Breast epithelium (tissue), 4 donors: Measurements from ENCODE around the gene RNF126. TPM values are rescaled to one million over a fixed set of nuclear protein-coding genes. Genes with fewer than 3 reads are reported as not detected.
A peak's percentile ranks its signal among the peaks of the same experiment; 100 is the strongest.

Experiments used
- DNase-seq, 2 donors: peaks; one replicate each; pipeline ENCODE4 v3.0.0-alpha.2; 2019; ENCODE audit warnings: low spot score in 2 of 2
- H3K27ac ChIP-seq, 2 donors: fragments of 200-600 bp; sonication (generic) in 1 of 2; one replicate each; pipeline ENCODE4 v1.5.1; 2016 to 2019; ENCODE audit warnings: mild to moderate bottlenecking in 1 of 2
- H3K27me3 ChIP-seq, 2 donors: fragments of 200-600 bp; sonication (generic) in 1 of 2; one replicate each; pipeline versions ENCODE4 v1.5.1 to v1.6.0; 2017 to 2019; ENCODE audit warnings: control low read depth in 1 of 2, mild to moderate bottlenecking in 1 of 2
- H3K36me3 ChIP-seq: fragments of 200-600 bp; one replicate; pipeline ENCODE4 v1.5.1; 2019
- H3K4me1 ChIP-seq, 2 donors: fragments of 200-600 bp; sonication (generic); one replicate each; pipeline ENCODE4 v1.5.1; 2016 to 2019; ENCODE audit warnings: control low read depth in 1 of 2
- H3K4me3 ChIP-seq, 3 donors: fragments of 200-600 bp; sonication (generic); 1 replicate in 2 of 3; 2 replicates in 1 of 3; pipeline ENCODE4 v1.5.1; 2016 to 2019; ENCODE audit warnings: mild to moderate bottlenecking in 3 of 3, moderate library complexity in 2 of 3
- H3K9me3 ChIP-seq, 2 donors: fragments of 200-600 bp; sonication (generic) in 1 of 2; one replicate each; pipeline ENCODE4 v1.5.1; 2016 to 2019; ENCODE audit warnings: control low read depth in 1 of 2
- CTCF ChIP-seq, 3 donors: fragments of 450-650 bp; IDR thresholded peaks; one replicate each; pipeline ENCODE4 v1.5.1; 2016 to 2017; ENCODE audit warnings: antibody characterized with exemption in 3 of 3, mild to moderate bottlenecking in 3 of 3, moderate library complexity in 3 of 3
- POLR2A ChIP-seq: fragments of 450-650 bp; IDR thresholded peaks from one replicate; pipeline ENCODE4 v1.6.1; 2016; ENCODE audit warnings: antibody characterized with exemption, mild to moderate bottlenecking, moderate library complexity
- POLR2AphosphoS5 ChIP-seq, 3 donors: sonication (generic); formaldehyde crosslinking; IDR thresholded peaks; one replicate each; pipeline ENCODE4 v1.6.1; 2017; ENCODE audit warnings: antibody characterized with exemption in 3 of 3
- intact Hi-C: fragments of 100-400 bp; cut with DNase I; formaldehyde crosslinking; loops from one replicate; pipeline ENCODE4 v1.15.1; 2023; ENCODE audit warnings: low total_unique reads
- total RNA-seq, 3 donors: library from RNA; depleted of rRNA; stranded (reverse); fragments of >200 nt; gene quantifications; one replicate each; pipeline ENCODE4 v1.1.0, GENCODE V29; 2016

RNF126 gene
- 10 to 100 TPM; 41.1 to 46.5 (median 46.2) TPM for total RNA-seq

DNA sequence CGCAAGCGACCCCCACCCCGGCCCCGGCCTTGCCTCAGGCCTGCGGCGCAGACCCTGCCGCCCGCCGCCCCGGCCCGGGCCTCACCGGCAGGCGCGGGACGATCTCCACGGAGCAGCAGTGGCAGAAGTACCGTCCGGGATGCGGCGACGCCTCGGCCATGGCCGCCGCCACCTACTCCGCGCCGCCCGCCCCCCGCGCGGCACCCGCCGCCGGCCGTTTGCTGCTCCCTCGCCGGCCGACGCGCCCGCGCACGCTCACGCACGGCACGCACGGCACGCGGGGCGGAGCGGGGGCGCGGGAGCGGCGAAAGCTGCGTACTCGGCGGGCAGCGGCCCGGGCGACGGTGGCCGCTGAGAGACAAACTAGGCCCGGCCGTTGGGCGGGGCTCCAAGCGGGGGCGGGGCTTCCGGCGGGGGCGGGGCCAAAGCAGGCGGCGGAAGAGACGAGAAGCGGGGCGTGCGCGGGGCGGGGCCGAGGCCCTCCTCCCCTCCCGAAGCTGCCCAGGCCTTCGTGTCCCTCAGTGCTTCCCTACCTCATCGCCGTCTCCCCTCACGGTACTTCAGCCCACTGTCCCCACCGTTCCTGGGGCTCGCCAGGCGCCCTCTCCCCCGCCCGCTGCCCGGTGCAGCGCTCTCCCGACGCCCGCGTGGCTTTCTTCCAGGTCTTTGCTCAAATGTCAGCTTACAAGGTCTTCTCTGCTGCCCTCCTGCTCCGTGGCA is at the start of gene RNF126:
Gene RNF126 (minus strand): TSS at position 253 of the 720 bp plus-strand sequence. CDS start 93 bp downstream, at position 160.
- intact Hi-C loops, result loop anchor here (5.0 kb wide), 1 partner anchor 64 kb away; no protein-coding TSS in a partner anchor
- peak; percentile 91 to 97 for DNase-seq
- Histone ChIP-seq H3K9me3 (no peaks in the 10 kb centered on the region), H3K36me3 (no peaks in the 10 kb centered on the region), H3K27ac (peak within 1 kb of the TSS; percentile 89 to 97), H3K27me3 (no peaks in the 10 kb centered on the region), H3K4me1 (peaks cover 18 to 30% of the 10 kb centered on the region in 2 donors), H3K4me3 (peak within 1 kb of the TSS; percentile 81 to 90 (median 83))
- peak; percentile 37 to 45 (median 39) for TF ChIP-seq POLR2AphosphoS5 (IDR thresholded peaks at IDR 0.05)
- TF ChIP-seq POLR2A, result no peak

GRCh38 chr19:711254-711653 is 48.2 kb upstream of the RNF126 start:
- no peak for TF ChIP-seq POLR2A
- TF ChIP-seq CTCF (IDR thresholded peaks at IDR 0.05), result no peak
- peak overlapping the region in 1 of 3 donors; percentile 98 for H3K4me3 ChIP-seq
- no peaks in the 10 kb centered on the region for H3K36me3 ChIP-seq
- no peaks in the 10 kb centered on the region for H3K27me3 ChIP-seq
- H3K4me1 ChIP-seq, result peaks cover 0 to 5% of the 10 kb centered on the region in 2 donors
- H3K27ac ChIP-seq, result peak overlapping the region in 1 of 2 donors; percentile 94
- intact Hi-C loops, result no loop called here
- no peak for DNase-seq
- peaks cover 0 to 4% of the 10 kb centered on the region in 2 donors for H3K9me3 ChIP-seq

DNA sequence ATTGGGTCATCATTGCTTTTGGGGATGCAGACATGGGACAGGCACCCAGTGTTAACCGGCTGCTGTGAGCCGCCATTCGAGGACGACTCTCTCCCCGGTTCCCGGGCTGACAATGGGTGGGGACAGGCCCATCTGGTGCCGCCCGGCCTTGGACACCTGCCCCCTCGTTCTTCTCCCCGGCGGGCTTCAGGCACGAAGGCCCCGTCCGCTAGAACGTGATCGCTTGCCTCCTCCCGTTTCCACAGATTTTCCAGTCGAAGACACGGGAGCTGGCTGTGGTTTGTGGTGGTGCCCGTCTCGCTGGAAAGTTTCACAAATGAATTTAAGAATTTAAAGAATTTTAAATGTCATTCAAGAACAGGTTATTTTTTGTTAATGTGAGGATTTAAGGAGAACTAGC is 47.8 kb upstream of the RNF126 start:
- TF ChIP-seq POLR2A (no peak), CTCF (IDR thresholded peaks at IDR 0.05) (no peak), POLR2AphosphoS5 (IDR thresholded peaks at IDR 0.05) (no peak)
- intact Hi-C loops, result no loop called here
- Histone ChIP-seq H3K4me3 (peak overlapping the region; percentile 82 to 98 (median 84)), H3K9me3 (peaks cover 0 to 4% of the 10 kb centered on the region in 2 donors), H3K27ac (peak overlapping the region; percentile 73 to 94), H3K36me3 (no peaks in the 10 kb centered on the region), H3K27me3 (no peaks in the 10 kb centered on the region), H3K4me1 (peaks cover 0 to 5% of the 10 kb centered on the region in 2 donors)
- DNase-seq, result no peak

DNA sequence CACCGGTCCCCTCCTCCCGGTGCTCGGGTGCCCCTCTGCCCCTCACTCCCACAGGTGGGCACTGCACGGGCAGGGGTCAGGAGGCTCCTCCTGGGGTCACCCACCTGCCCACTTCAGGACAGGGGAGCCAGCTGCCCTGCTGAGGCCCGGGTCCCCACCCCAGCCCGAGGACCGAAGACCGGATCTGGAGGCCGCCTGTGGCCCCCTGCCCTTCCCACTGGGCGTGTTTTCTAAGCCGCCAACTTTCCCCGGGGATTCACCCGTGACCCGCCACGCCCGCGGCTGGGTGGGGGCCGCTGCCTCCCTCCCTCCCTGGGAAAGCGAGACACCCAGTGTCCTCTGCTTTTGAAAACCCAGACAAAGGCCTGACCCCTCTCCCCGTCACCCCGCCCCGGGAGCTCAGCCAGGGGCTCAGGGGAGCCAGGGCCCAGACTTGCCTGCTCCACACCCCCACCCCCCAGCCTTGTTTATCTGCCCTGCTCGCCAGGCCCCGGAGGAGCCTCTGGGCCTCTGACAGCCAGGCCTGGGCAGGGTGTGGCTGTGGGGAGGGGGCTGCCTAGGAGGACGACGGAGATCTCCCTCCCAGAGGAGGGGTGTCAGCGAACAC is 47.1 kb upstream of the RNF126 start:
- TF ChIP-seq POLR2A (no peak), POLR2AphosphoS5 (IDR thresholded peaks at IDR 0.05) (no peak), CTCF (IDR thresholded peaks at IDR 0.05) (no peak)
- H3K9me3 ChIP-seq, result no peaks in the 10 kb centered on the region
- H3K27ac ChIP-seq, result peak overlapping the region; percentile 73 to 94
- no peaks in the 10 kb centered on the region for H3K36me3 ChIP-seq
- DNase-seq, result no peak
- H3K4me1 ChIP-seq, result peaks cover 0 to 5% of the 10 kb centered on the region in 2 donors
- H3K27me3 ChIP-seq, result no peaks in the 10 kb centered on the region
- intact Hi-C loops, result no loop called here
- peak overlapping the region; percentile 82 to 98 (median 84) for H3K4me3 ChIP-seq

DNA sequence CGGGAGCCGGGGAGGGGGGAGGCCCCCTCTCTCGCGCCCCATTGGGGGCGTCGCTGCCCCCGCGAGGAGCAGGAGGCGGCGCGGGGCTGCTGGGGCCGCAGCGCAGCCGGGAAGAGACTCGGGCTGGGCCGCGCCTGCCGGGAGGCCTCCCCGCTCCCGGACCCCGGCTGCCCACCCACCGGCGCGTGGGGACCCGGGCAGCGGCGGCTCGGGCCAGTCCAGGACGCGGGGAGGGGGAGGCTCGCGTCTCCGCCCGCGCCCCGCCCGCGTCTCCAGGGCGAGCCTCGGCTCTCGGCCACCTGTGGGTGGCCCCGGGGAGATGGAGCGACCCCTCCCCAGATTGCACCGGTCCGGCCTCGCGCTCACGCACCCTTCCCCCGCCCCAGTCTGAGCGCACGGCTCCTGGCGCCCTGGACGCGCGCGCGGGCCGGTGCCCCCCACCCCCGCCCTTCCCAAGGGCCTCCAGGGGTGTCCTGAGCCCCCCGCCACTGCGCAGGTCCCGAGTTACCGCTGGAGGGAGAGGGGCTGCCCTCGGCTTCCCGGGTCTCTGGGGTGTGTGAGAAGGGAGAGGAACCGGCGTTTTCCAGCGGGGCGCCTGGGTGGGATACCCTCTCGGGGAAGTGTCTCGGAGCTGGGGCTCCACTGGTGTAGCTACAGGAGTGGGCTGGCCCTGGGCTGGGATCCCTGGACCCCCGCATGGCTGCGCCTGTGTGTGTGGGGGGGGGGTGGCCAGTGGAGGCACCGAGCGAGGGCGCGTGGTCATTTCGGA is 46.4 kb upstream of the RNF126 start:
- no peak for DNase-seq
- intact Hi-C loops, result no loop called here

More for the DNA sequence above, 46.4 kb upstream of the RNF126 start:
- TF ChIP-seq POLR2A (no peak), CTCF (IDR thresholded peaks at IDR 0.05) (no peak), POLR2AphosphoS5 (IDR thresholded peaks at IDR 0.05) (no peak)
- Histone ChIP-seq H3K36me3 (no peaks in the 10 kb centered on the region), H3K27me3 (no peaks in the 10 kb centered on the region), H3K27ac (peak overlapping the region; percentile 73 to 94), H3K9me3 (no peaks in the 10 kb centered on the region), H3K4me3 (peak overlapping the region; percentile 82 to 98 (median 84)), H3K4me1 (peaks cover 0 to 5% of the 10 kb centered on the region in 2 donors)
